Liver (tissue), 9 donors: ENCODE results near the gene BCL2L13. TPM values are rescaled to one million over a fixed set of nuclear protein-coding genes. Genes with fewer than 3 reads are reported as not detected.

Experiments used
- DNase-seq: peaks from one replicate; pipeline ENCODE4 v3.0.0-alpha.2; 2017; ENCODE audit warnings: low spot score
- H3K27ac ChIP-seq, 2 donors: one replicate each; pipeline ENCODE4 v1.7.0; 2013; ENCODE audit warnings: inconsistent platforms in 2 of 2, low read length in 2 of 2, control low read depth in 1 of 2, low read depth in 1 of 2, mild to moderate bottlenecking in 1 of 2
- H3K27me3 ChIP-seq, 4 donors: one replicate each; pipeline versions ENCODE4 v1.6.1 to v1.7.0; 2013; ENCODE audit warnings: low read length in 3 of 4, inconsistent platforms in 1 of 4, mild to moderate bottlenecking in 1 of 4, moderate library complexity in 1 of 4; ENCODE audit not compliant: control insufficient read depth in 4 of 4, insufficient read depth in 4 of 4
- H3K36me3 ChIP-seq, 4 donors: one replicate each; pipeline versions ENCODE4 v1.6.1 to v1.7.0; 2013; ENCODE audit warnings: low read length in 3 of 4, mild to moderate bottlenecking in 3 of 4, low read depth in 1 of 4, moderate library complexity in 1 of 4; ENCODE audit not compliant: control insufficient read depth in 4 of 4, insufficient read depth in 3 of 4
- H3K4me1 ChIP-seq, 4 donors: one replicate each; pipeline versions ENCODE4 v1.6.1 to v1.7.0; 2013; ENCODE audit warnings: low read length in 3 of 4, mild to moderate bottlenecking in 3 of 4, moderate library complexity in 1 of 4; ENCODE audit not compliant: control insufficient read depth in 4 of 4, insufficient read depth in 4 of 4
- H3K4me3 ChIP-seq, 3 donors: one replicate each; pipeline versions ENCODE4 v1.6.1 to v1.7.0; 2013; ENCODE audit warnings: low read length in 3 of 3, control low read depth in 1 of 3, low read depth in 1 of 3, mild to moderate bottlenecking in 1 of 3
- H3K9ac ChIP-seq, 2 donors: one replicate each; pipeline ENCODE4 v1.7.0; 2013; ENCODE audit warnings: low read length in 2 of 2, mild to moderate bottlenecking in 2 of 2, moderate library complexity in 2 of 2, control low read depth in 1 of 2, low read depth in 1 of 2
- H3K9me3 ChIP-seq, 4 donors: one replicate each; pipeline versions ENCODE4 v1.6.1 to v1.7.0; 2013; ENCODE audit warnings: low read length in 3 of 4; ENCODE audit not compliant: control insufficient read depth in 4 of 4
- EGR1 ChIP-seq, 2 donors: IDR thresholded peaks; 2 replicates each; pipeline ENCODE4 v1.6.1; 2016 to 2018; ENCODE audit warnings: antibody characterized with exemption in 2 of 2, low read depth in 2 of 2
- FOXA1 ChIP-seq: IDR thresholded peaks from 2 replicates; pipeline ENCODE4 v1.6.1; 2016; ENCODE audit warnings: antibody characterized with exemption
- FOXA2 ChIP-seq: IDR thresholded peaks from 2 replicates; pipeline ENCODE4 v1.6.1; 2016; ENCODE audit warnings: antibody characterized with exemption
- GABPA ChIP-seq, 2 donors: IDR thresholded peaks in 1 of 2; conservative IDR thresholded peaks in 1 of 2; 2 replicates each; pipeline ENCODE4 v1.6.1; 2016; ENCODE audit warnings: antibody characterized with exemption in 2 of 2, mild to moderate bottlenecking in 1 of 2, moderate library complexity in 1 of 2
- HNF4A ChIP-seq, 2 donors: conservative IDR thresholded peaks; 2 replicates each; pipeline ENCODE4 v1.6.1; 2016; ENCODE audit warnings: antibody characterized with exemption in 2 of 2, mild to moderate bottlenecking in 2 of 2
- HNF4G ChIP-seq: IDR thresholded peaks from 2 replicates; pipeline ENCODE4 v1.6.1; 2016; ENCODE audit warnings: antibody characterized with exemption
- JUND ChIP-seq, 2 donors: IDR thresholded peaks; 2 replicates each; pipeline ENCODE4 v1.6.1; 2016; ENCODE audit warnings: antibody characterized with exemption in 2 of 2
- NR2F2 ChIP-seq: IDR thresholded peaks from 2 replicates; pipeline ENCODE4 v1.6.1; 2016; ENCODE audit warnings: antibody characterized with exemption
- RAD21 ChIP-seq, 2 donors: IDR thresholded peaks; 2 replicates each; pipeline ENCODE4 v1.6.1; 2016; ENCODE audit warnings: antibody characterized with exemption in 2 of 2, mild to moderate bottlenecking in 2 of 2
- RXRA ChIP-seq, 2 donors: IDR thresholded peaks; 2 replicates each; pipeline ENCODE4 v1.6.1; 2017 to 2018; ENCODE audit warnings: antibody characterized with exemption in 2 of 2, mild to moderate bottlenecking in 1 of 2
- SP1 ChIP-seq: IDR thresholded peaks from 2 replicates; pipeline ENCODE4 v1.6.1; 2018; ENCODE audit warnings: antibody characterized with exemption, mild to moderate bottlenecking
- TAF1 ChIP-seq: conservative IDR thresholded peaks from 2 replicates; pipeline ENCODE4 v1.6.1; 2016; ENCODE audit warnings: antibody characterized with exemption, mild to moderate bottlenecking
- YY1 ChIP-seq: IDR thresholded peaks from 2 replicates; pipeline ENCODE4 v1.6.1; 2016; ENCODE audit warnings: antibody characterized with exemption, mild to moderate bottlenecking
- WGBS: extraction: QIAGEN DNeasy Blood & Tissue Kit; methylation state at CpG from one replicate; pipeline ENCODE4 v1.1.7; 2013; 5-methylcytosine and 5-hydroxymethylcytosine counted together
- polyA plus RNA-seq, 2 donors: library from polyadenylated mRNA; stranded (reverse) in 1 of 2; unstranded in 1 of 2; fragments of 200-250 nt in 1 of 2; fragments of >200 nt in 1 of 2; fragmentation: Nextera tagmentation in 1 of 2; extraction: Ambion mirVana in 1 of 2; gene quantifications; one replicate each; pipeline versions ENCODE4 v1.2.1 to v1.2.3, GENCODE V29; 2013 to 2015
- total RNA-seq, 2 donors: library from RNA; depleted of rRNA; stranded (reverse); fragments of >200 nt; gene quantifications; one replicate each; pipeline ENCODE4 v1.2.3, GENCODE V29; 2014
- TF ChIP-seq, protein P1 (sequence below): IDR thresholded peaks from 2 replicates; pipeline ENCODE4 v1.6.1; 2016; ENCODE audit warnings: antibody characterized with exemption
- TF ChIP-seq, protein P2 (sequence below): fragments of 150-350 bp; IDR thresholded peaks from 2 replicates; pipeline ENCODE4 v1.5.1; 2017; ENCODE audit warnings: improper control_type of control experiment, low read depth, low read length; ENCODE audit not compliant: missing input control
- TF ChIP-seq, protein P3 (sequence below): IDR thresholded peaks from 2 replicates; pipeline ENCODE4 v1.6.1; 2016; ENCODE audit warnings: antibody characterized with exemption
- TF ChIP-seq, protein P4 (sequence below): IDR thresholded peaks from 2 replicates; pipeline ENCODE4 v1.6.1; 2016; ENCODE audit warnings: antibody characterized with exemption
- TF ChIP-seq, protein P5 (sequence below): IDR thresholded peaks from 2 replicates; pipeline ENCODE4 v1.6.1; 2016; ENCODE audit warnings: antibody characterized with exemption, mild to moderate bottlenecking
- donor health status: healthy.
- donor health status: healthy.
- donor health status: healthy.
- donor health status: healthy.
- donor health status: healthy.

The BCL2L13 gene
- total and polyA plus RNA-seq, 4 donors, result 22.3 to 31.8 (median 24.5) TPM

DNA sequence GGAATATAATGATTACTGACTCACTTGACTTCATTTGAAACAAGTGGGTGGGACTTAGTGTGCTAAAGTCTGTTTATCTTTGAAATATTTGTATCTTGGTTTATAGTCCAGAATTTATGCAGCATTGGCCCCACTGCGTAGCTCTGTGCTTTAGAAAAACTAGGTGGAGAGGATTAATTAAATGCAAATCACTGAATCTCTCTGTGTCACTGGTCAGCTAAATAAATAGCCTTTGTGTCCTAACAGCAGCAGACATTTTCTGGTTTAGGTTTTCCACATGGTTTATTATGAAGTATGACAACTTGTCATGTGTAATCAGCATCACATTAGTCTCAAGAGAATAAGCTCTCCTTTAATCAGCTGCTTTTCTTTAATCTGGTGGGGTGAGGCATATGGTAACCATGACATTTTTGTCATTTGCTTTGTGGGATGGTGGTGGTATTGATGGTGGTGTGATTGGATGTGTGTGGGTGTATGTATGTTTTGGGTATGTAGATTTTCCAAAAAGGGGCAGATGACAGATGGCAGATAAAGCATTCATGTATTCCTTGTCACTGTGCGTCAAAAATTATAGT is 33.9 kb downstream of the BCL2L13 start:
- no peaks in the 10 kb centered on the region for H3K27me3 ChIP-seq
- no peak overlapping the region for H3K4me3 ChIP-seq
- H3K36me3 ChIP-seq, result peaks cover 0 to 3% (median 1%) of the 10 kb centered on the region in 4 donors
- no peak for TF ChIP-seq RAD21 (IDR thresholded peaks at IDR 0.05)
- no peak for TF ChIP-seq FOXA2
- TF ChIP-seq JUND (IDR thresholded peaks at IDR 0.05), result no peak
- no peak for TF ChIP-seq NR2F2
- no peak for TF ChIP-seq GABPA (IDR thresholded peaks at IDR 0.05 in 1 of 2, conservative IDR thresholded peaks at IDR 0.05 in 1 of 2)
- no peak for TF ChIP-seq HNF4G
- TF ChIP-seq SP1, result no peak
- no peak for TF ChIP-seq YY1
- TF ChIP-seq RXRA (IDR thresholded peaks at IDR 0.05), result no peak
- TF ChIP-seq, protein P1, sequence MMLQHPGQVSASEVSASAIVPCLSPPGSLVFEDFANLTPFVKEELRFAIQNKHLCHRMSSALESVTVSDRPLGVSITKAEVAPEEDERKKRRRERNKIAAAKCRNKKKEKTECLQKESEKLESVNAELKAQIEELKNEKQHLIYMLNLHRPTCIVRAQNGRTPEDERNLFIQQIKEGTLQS, result no peak
- TF ChIP-seq EGR1 (IDR thresholded peaks at IDR 0.05; ENCODE audit: low read depth in 2 of 2), result no peak
- no peak for TF ChIP-seq FOXA1
- no peak for TF ChIP-seq TAF1
- TF ChIP-seq, protein P2, sequence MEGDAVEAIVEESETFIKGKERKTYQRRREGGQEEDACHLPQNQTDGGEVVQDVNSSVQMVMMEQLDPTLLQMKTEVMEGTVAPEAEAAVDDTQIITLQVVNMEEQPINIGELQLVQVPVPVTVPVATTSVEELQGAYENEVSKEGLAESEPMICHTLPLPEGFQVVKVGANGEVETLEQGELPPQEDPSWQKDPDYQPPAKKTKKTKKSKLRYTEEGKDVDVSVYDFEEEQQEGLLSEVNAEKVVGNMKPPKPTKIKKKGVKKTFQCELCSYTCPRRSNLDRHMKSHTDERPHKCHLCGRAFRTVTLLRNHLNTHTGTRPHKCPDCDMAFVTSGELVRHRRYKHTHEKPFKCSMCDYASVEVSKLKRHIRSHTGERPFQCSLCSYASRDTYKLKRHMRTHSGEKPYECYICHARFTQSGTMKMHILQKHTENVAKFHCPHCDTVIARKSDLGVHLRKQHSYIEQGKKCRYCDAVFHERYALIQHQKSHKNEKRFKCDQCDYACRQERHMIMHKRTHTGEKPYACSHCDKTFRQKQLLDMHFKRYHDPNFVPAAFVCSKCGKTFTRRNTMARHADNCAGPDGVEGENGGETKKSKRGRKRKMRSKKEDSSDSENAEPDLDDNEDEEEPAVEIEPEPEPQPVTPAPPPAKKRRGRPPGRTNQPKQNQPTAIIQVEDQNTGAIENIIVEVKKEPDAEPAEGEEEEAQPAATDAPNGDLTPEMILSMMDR, result no peak
- TF ChIP-seq, protein P3, sequence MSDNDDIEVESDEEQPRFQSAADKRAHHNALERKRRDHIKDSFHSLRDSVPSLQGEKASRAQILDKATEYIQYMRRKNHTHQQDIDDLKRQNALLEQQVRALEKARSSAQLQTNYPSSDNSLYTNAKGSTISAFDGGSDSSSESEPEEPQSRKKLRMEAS, result no peak
- TF ChIP-seq HNF4A (conservative IDR thresholded peaks at IDR 0.05), result no peak
- 91% methylated on average over 2 of the region's 2 CpGs for WGBS
- no peak overlapping the region for H3K9ac ChIP-seq
- H3K4me1 ChIP-seq, result peaks cover 3 to 11% (median 8%) of the 10 kb centered on the region in 4 donors
- no peaks in the 10 kb centered on the region for H3K9me3 ChIP-seq
- no peak for DNase-seq
- no peak overlapping the region for H3K27ac ChIP-seq

DNA sequence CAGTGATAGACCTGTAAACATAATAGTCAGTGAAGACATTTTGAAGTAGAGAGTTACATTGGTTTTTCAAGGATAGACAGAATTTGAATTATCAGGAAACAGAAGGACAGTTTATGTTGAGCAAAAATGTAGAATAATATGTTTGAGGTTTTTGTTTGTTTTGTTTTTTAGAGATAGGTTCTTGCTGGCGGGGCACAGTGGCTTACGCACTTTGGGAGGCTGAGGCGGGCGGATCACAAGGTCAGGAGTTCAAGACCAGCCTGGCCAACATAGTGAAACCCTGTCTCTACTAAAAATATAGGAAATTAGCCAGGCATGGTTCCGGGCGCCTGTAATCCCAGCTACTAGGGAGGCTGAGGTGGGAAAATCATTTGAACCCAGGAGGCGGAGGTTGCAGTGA is 35.6 kb downstream of the BCL2L13 start:
- 93% methylated on average over 7 of the region's 7 CpGs for WGBS

More for the DNA sequence above, 35.6 kb downstream of the BCL2L13 start:
- Histone ChIP-seq H3K9ac (no peak overlapping the region), H3K9me3 (no peaks in the 10 kb centered on the region), H3K27me3 (no peaks in the 10 kb centered on the region), H3K36me3 (peaks cover 0 to 3% (median 1%) of the 10 kb centered on the region in 4 donors), H3K27ac (no peak overlapping the region), H3K4me3 (no peak overlapping the region), H3K4me1 (peaks cover 3 to 13% (median 8%) of the 10 kb centered on the region in 4 donors)
- TF ChIP-seq RAD21 (IDR thresholded peaks at IDR 0.05), result no peak
- no peak for TF ChIP-seq FOXA2
- TF ChIP-seq YY1, result no peak
- TF ChIP-seq FOXA1, result no peak
- no peak for TF ChIP-seq HNF4A (conservative IDR thresholded peaks at IDR 0.05)
- TF ChIP-seq NR2F2, result no peak
- TF ChIP-seq, protein P1, result no peak
- TF ChIP-seq, protein P3, result no peak
- no peak for TF ChIP-seq JUND (IDR thresholded peaks at IDR 0.05)
- TF ChIP-seq EGR1 (IDR thresholded peaks at IDR 0.05; ENCODE audit: low read depth in 2 of 2), result no peak
- TF ChIP-seq SP1, result no peak
- no peak for TF ChIP-seq HNF4G
- no peak for TF ChIP-seq RXRA (IDR thresholded peaks at IDR 0.05)
- TF ChIP-seq, protein P4, sequence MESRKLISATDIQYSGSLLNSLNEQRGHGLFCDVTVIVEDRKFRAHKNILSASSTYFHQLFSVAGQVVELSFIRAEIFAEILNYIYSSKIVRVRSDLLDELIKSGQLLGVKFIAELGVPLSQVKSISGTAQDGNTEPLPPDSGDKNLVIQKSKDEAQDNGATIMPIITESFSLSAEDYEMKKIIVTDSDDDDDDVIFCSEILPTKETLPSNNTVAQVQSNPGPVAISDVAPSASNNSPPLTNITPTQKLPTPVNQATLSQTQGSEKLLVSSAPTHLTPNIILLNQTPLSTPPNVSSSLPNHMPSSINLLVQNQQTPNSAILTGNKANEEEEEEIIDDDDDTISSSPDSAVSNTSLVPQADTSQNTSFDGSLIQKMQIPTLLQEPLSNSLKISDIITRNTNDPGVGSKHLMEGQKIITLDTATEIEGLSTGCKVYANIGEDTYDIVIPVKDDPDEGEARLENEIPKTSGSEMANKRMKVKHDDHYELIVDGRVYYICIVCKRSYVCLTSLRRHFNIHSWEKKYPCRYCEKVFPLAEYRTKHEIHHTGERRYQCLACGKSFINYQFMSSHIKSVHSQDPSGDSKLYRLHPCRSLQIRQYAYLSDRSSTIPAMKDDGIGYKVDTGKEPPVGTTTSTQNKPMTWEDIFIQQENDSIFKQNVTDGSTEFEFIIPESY, result no peak
- TF ChIP-seq, protein P5, sequence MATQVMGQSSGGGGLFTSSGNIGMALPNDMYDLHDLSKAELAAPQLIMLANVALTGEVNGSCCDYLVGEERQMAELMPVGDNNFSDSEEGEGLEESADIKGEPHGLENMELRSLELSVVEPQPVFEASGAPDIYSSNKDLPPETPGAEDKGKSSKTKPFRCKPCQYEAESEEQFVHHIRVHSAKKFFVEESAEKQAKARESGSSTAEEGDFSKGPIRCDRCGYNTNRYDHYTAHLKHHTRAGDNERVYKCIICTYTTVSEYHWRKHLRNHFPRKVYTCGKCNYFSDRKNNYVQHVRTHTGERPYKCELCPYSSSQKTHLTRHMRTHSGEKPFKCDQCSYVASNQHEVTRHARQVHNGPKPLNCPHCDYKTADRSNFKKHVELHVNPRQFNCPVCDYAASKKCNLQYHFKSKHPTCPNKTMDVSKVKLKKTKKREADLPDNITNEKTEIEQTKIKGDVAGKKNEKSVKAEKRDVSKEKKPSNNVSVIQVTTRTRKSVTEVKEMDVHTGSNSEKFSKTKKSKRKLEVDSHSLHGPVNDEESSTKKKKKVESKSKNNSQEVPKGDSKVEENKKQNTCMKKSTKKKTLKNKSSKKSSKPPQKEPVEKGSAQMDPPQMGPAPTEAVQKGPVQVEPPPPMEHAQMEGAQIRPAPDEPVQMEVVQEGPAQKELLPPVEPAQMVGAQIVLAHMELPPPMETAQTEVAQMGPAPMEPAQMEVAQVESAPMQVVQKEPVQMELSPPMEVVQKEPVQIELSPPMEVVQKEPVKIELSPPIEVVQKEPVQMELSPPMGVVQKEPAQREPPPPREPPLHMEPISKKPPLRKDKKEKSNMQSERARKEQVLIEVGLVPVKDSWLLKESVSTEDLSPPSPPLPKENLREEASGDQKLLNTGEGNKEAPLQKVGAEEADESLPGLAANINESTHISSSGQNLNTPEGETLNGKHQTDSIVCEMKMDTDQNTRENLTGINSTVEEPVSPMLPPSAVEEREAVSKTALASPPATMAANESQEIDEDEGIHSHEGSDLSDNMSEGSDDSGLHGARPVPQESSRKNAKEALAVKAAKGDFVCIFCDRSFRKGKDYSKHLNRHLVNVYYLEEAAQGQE, result no peak
- no peak for TF ChIP-seq TAF1
- TF ChIP-seq GABPA (IDR thresholded peaks at IDR 0.05 in 1 of 2, conservative IDR thresholded peaks at IDR 0.05 in 1 of 2), result no peak
- DNase-seq, result no peak
